NCI-H2029 (cell line): ENCODE measurements around the gene PYDC1.
"Not testable (repeated sequence)": the region's sequence is repeated elsewhere in the genome, so short reads cannot be mapped to it uniquely, and the experiment has no call there.

Experiments used
- DNase-seq: peaks from one replicate; lab custom pipeline; 2025; lab: John Stamatoyannopoulos, UW

PYDC1 gene

GRCh38 chr16:31216422-31217135 is at the start of gene PYDC1:
Gene PYDC1, minus strand, starts transcription at chr16:31217135. Its CDS starts 107 bp downstream, at chr16:31217028.
- no peak for DNase-seq

DNA sequence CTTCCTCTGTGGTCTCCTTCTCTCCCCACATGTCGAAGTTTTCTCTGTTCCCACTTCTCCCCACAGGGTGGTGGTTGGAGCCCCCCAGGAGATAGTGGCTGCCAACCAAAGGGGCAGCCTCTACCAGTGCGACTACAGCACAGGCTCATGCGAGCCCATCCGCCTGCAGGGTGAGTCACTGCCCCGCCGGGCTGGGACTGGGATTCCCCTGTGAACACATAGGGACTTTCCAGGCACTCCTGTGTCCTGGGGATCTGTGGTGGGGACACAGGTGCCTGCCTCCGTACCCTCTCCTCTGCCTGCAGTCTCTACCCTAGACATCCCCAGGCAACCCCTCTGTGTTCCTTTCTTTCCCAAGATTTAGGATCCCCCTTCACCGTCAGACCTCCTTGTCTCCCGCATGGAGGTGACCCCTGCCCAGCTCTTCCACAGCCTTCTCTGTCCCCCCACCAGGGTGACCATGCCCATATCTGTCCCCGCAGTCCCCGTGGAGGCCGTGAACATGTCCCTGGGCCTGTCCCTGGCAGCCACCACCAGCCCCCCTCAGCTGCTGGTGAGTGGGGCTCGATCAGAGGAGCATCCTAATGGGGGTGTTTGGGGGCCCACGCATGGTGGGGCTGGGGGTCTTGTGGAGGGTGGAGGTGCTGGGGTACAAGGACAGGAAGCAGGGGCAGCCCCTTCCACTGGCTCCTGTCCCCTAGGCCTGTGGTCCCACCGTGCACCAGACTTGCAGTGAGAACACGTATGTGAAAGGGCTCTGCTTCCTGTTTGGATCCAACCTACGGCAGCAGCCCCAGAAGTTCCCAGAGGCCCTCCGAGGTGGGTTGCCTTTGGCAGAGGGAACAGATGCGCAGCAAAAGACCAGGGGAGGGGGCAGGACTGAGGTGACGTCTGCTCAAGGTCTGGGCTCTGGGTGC is 48.7 kb upstream of the PYDC1 start:
- DNase-seq = no peak

GRCh38 chr16:31262084-31262483 is 45.1 kb upstream of the PYDC1 start:
- DNase-seq = no peak

DNA sequence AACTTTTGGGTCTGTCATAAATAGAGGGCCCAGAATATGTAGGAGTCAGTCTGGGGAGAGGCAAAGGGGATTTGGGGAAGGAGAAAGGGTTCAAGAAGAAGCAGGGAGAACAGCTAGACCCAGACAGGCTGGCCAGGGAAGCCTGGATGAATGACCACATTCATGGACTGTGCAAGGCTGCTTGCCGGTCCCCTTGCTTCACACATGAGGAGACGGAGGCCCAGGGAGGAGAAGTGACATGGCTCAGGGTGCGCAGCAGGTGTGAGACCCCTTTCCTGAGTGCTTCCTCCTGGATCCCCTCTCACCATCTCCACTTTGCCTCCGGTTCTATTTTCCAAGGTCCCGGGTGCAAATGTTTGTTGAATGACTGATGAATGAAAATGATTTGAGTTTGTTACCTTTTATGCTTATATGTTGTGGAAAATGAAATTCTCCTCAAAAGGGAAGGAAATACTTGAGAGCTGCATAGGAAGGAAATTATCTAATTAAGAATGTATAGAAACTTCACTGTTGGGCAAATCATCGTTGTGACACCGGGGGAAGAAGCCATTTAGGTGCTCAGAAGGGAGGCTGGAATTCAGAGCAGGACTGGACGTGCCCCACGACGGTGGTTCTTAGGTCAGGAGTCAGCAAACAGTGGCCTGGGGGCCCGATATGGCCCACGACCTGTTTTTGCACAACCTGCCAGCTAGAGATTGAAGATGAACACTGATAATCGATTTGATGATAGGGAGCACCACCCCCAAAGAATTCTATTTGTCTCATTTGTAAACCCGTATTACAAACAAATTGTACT is 43.4 kb upstream of the PYDC1 start:
- DNase-seq = no peak

- no peak for DNase-seq
Measured at GRCh38 chr16:31258366-31258765, 41.4 kb upstream of the PYDC1 start.

GRCh38 chr16:31256466-31256865 is 39.5 kb upstream of the PYDC1 start:
- no peak for DNase-seq

- DNase-seq = no peak
Measured at GRCh38 chr16:31253642-31254045, 36.7 kb upstream of the PYDC1 start.

DNA sequence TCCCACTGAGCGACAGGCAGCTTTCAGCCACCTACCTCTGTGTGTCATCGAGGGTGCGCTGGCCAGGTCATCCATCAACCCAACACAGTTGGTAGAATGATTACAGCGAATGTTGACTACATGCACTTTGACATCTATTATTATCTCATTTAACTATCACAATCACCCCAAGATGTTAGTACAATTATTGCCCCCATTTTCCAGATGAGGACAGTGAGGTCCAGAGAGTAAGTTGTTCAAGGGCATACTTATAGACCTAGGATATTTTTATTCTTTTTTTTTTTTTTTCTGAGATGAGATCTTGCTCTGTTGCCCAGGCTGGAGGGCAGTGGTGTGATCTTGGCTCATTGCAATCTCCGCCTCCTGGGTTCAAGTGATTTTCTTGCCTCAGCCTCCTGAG is 34.5 kb upstream of the PYDC1 start:
- no peak for DNase-seq

DNA sequence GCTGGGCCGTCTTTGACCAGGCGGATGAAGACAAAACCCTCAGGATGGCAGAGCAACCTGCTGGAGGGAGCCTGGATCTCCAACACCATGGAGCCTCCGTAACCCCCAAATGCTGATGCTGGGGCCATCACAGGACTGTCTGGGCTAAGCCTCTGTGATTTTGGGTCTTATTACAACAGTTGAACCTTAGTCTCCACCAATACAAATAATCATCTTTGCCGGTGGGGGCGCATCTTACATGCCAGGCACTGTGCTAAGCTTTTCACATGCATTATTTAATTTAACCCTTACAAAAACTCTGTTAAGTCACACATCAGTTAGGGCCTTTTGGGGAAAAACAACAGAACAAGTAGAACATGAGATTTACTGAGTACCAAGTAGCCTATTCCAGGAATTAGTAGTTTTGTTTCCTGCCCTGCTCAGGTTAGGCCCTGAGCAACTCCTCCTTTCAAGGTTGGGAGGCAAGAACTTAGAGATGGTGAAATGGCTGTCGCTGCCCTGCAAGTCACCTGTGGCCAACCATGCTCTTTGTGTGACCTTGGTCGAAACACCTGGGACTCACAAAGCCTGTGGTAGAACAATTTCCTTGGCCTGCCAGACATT is 33.9 kb upstream of the PYDC1 start:
- DNase-seq = no peak

- no peak for DNase-seq
Measured at GRCh38 chr16:31248344-31248743, 31.4 kb upstream of the PYDC1 start.

DNA sequence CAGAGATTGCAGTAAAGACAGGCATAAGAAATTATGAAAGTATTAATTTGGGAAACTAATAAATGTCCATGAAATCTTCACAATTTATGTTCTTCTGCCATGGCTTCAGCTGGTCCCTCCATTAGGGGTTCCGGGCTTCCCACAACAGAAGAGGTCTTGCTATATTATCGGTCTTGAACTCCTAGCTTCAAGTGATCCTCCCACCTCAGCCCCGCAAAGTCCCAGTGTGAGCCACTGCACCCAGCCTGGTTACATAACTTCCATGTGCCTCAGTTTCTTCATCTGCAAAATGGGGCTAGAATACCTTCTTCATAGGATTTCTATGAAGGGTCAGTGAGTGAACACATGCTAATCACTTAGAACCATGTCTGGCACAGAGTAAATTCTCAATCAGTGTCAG is 29.4 kb upstream of the PYDC1 start:
- no peak for DNase-seq

DNA sequence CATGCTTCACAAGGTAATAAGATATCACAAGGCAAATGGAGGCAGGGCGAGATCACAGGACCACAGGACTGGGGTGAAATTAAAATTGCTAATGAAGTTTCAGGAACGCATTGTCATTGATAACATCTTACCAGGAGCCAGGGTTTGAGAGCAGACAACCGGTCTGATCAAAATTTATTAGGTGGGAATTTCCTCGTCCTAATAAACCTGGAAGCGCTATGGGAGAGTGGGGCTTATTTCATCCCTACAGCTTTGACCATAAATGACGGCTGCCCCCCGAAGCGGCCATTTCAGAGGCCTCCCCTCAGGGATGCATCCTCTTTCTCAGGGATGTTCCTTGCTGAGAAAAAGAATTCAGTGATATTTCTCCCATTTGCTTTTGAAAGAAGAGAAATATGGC is 28.7 kb upstream of the PYDC1 start:
- DNase-seq = not testable (repeated sequence)

GRCh38 chr16:31243734-31244670 is 27.1 kb upstream of the PYDC1 start:
- DNase-seq = no peak

GRCh38 chr16:31242206-31242605 is 25.3 kb upstream of the PYDC1 start:
- DNase-seq = no peak

DNA sequence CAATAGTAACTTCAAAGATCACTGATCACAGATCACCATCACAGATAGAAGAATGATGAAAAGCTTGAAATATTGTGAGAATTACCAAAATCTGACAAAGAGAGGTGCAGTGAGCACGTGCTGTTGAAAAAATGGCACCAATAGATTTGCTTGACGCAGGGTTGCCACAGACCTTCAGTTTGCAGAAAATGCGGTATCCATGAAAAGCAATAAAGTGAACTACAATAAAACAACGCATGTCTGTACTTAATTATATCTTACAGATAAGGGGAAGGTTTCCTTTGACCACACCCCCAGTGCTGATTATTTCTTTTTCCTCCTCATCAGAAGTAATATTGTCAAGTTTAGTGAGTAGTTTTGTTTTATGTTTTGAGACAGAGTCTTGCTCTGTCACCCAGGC is 21.1 kb upstream of the PYDC1 start:
- no peak for DNase-seq

DNA sequence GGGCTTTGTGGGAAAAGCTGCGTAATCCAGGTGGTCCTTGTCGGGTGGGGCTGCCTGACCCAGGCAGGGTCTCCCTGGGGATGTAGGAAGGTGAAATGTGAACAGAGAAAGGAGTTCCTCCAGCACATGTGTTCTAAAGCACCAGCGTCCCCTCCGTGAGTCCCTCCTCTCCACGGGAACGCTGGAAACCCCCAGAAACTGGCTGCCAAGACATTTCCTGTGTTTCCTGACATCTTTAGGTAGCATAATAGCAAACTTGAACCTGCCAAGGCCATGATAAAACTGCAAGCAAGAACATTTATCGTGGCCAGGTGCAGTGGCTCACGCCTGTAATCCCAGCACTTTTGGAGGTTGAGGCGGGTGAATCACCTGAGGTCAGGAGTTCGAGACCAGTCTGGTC is 12.6 kb upstream of the PYDC1 start:
- no peak for DNase-seq

GRCh38 chr16:31228206-31228605 is 11.3 kb upstream of the PYDC1 start:
- DNase-seq = no peak

DNA sequence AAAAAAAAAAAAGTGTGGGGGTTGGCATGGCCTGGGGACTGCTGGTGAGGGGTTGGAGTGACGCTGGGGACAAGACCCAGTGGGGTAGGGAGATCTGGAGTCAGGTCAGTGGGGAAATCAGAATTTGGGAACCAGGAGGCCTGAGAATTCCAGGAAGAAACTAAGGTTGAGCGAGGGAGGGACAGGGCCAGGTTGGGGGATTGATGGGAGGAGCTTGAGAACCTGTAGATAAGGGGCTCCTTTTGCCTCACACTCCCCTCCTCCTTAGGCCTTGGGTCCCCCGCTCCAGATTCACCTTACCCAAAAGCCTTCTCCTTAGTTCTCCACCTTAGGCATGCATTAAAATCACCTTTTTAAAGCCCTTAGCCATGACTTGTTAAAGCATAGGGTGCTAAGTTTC is 8.3 kb upstream of the PYDC1 start:
- no peak for DNase-seq

- no peak for DNase-seq
Measured at GRCh38 chr16:31224092-31224955, 7.4 kb upstream of the PYDC1 start.

DNA sequence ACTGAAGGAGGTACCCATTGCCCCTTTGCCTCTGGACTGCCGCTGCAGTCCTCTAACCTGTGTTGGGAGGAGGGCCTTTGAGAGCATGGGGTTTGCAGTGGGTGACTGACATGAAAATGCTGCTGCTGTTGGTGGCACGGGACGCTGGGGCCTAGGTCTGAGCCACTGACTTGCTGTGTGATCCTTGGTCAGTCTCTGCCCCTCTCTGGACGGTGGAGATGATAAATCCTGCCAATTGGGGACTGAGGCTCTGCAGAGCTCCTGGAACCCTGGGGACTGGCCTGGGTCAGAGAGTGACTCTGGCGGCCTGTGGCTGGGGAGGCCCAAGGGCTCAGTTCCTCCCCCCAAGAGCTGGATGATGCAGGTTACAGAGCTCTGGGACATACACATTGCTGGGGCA is 6.1 kb upstream of the PYDC1 start:
- no peak for DNase-seq
